Trophoblast cell (in vitro differentiated cells and primary cell): ENCODE measurements around the gene SEMA3B.

Experiments used
- DNase-seq, 2 donors: peaks; one replicate each; pipeline ENCODE4 v3.0.0-alpha.2; 2016
- H2AFZ ChIP-seq: 2 replicates; pipeline ENCODE4 v1.6.1; 2013; ENCODE audit warnings: low read length, moderate library complexity, mild to moderate bottlenecking; ENCODE audit not compliant: insufficient read depth, poor library complexity
- H2AK5ac ChIP-seq: 2 replicates; pipeline ENCODE4 v1.6.1; 2013; ENCODE audit warnings: mild to moderate bottlenecking, low read length
- H2BK120ac ChIP-seq: 2 replicates; pipeline ENCODE4 v1.6.1; 2013; ENCODE audit warnings: low read length, mild to moderate bottlenecking, moderate library complexity; ENCODE audit not compliant: insufficient read depth, poor library complexity
- H2BK12ac ChIP-seq: 2 replicates; pipeline ENCODE4 v1.6.1; 2013; ENCODE audit warnings: mild to moderate bottlenecking, low read length, moderate library complexity
- H2BK5ac ChIP-seq: 2 replicates; pipeline ENCODE4 v1.6.1; 2013; ENCODE audit warnings: low read length, low read depth, moderate library complexity, mild to moderate bottlenecking; ENCODE audit not compliant: poor library complexity
- H3K14ac ChIP-seq: 2 replicates; pipeline ENCODE4 v1.6.1; 2013; ENCODE audit warnings: mild to moderate bottlenecking, low read length
- H3K18ac ChIP-seq: 2 replicates; pipeline ENCODE4 v1.6.1; 2013; ENCODE audit warnings: mild to moderate bottlenecking, low read length
- H3K23ac ChIP-seq: 2 replicates; pipeline ENCODE4 v1.6.1; 2013; ENCODE audit warnings: low read length
- H3K27ac ChIP-seq: 2 replicates; pipeline ENCODE4 v1.5.1; 2013; ENCODE audit warnings: low read depth, mild to moderate bottlenecking, inconsistent platforms, low read length, moderate library complexity
- H3K27me3 ChIP-seq: 2 replicates; pipeline ENCODE4 v1.6.1; 2013; ENCODE audit warnings: inconsistent platforms, mild to moderate bottlenecking, low read length, moderate library complexity; ENCODE audit not compliant: insufficient read depth
- H3K36me3 ChIP-seq, 2 experiments: 1 replicate in 1 of 2; 2 replicates in 1 of 2; pipeline ENCODE4 v1.6.1; 2013; ENCODE audit warnings: low read length in 2 of 2, mild to moderate bottlenecking in 2 of 2, moderate library complexity in 1 of 2; ENCODE audit not compliant: insufficient read depth in 2 of 2, control insufficient read depth in 1 of 2
- H3K4ac ChIP-seq: 2 replicates; pipeline ENCODE4 v1.6.1; 2013; ENCODE audit warnings: low read depth, mild to moderate bottlenecking, low read length, moderate library complexity
- H3K4me1 ChIP-seq, 2 experiments: 1 replicate in 1 of 2; 2 replicates in 1 of 2; pipeline ENCODE4 v1.6.1; 2013; ENCODE audit warnings: low read length in 2 of 2, mild to moderate bottlenecking in 2 of 2, moderate library complexity in 1 of 2; ENCODE audit not compliant: insufficient read depth in 2 of 2, control insufficient read depth in 1 of 2
- H3K4me2 ChIP-seq: 2 replicates; pipeline ENCODE4 v1.6.1; 2013; ENCODE audit warnings: inconsistent platforms, mild to moderate bottlenecking, low read length, moderate library complexity
- H3K4me3 ChIP-seq: 2 replicates; pipeline ENCODE4 v1.5.1; 2013; ENCODE audit warnings: mild to moderate bottlenecking, low read depth, low read length, inconsistent platforms
- H3K79me1 ChIP-seq: one replicate; pipeline ENCODE4 v1.6.1; 2013; ENCODE audit warnings: low read length
- H3K79me2 ChIP-seq: 2 replicates; pipeline ENCODE4 v1.6.1; 2013; ENCODE audit warnings: low read length, mild to moderate bottlenecking; ENCODE audit not compliant: control insufficient read depth, insufficient read depth, poor library complexity
- H3K9ac ChIP-seq: 2 replicates; pipeline ENCODE4 v1.6.1; 2013; ENCODE audit warnings: mild to moderate bottlenecking, low read length
- H3K9me3 ChIP-seq: 2 replicates; pipeline ENCODE4 v1.6.1; 2013; ENCODE audit warnings: low read depth, mild to moderate bottlenecking, control low read depth, inconsistent platforms, low read length; ENCODE audit not compliant: insufficient read depth
- H4K12ac ChIP-seq: 2 replicates; pipeline ENCODE4 v1.6.1; 2013; ENCODE audit warnings: low read depth, mild to moderate bottlenecking, low read length, moderate library complexity
- H4K8ac ChIP-seq: 2 replicates; pipeline ENCODE4 v1.6.1; 2013; ENCODE audit warnings: low read depth, mild to moderate bottlenecking, low read length, moderate library complexity
- H4K91ac ChIP-seq: one replicate; pipeline ENCODE4 v1.6.1; 2013; ENCODE audit warnings: low read depth, mild to moderate bottlenecking, low read length, moderate library complexity
- whole genome bisulfite sequencing: extraction: QIAGEN DNeasy Blood & Tissue Kit; methylation state at CpG from one replicate; pipeline ENCODE4 v1.1.7; 2013; ENCODE audit warnings: missing lambda C conversion rate; ENCODE audit not compliant: insufficient read length, insufficient coverage; ENCODE audit errors: extremely low coverage; 5-methylcytosine and 5-hydroxymethylcytosine counted together

The SEMA3B gene

DNA sequence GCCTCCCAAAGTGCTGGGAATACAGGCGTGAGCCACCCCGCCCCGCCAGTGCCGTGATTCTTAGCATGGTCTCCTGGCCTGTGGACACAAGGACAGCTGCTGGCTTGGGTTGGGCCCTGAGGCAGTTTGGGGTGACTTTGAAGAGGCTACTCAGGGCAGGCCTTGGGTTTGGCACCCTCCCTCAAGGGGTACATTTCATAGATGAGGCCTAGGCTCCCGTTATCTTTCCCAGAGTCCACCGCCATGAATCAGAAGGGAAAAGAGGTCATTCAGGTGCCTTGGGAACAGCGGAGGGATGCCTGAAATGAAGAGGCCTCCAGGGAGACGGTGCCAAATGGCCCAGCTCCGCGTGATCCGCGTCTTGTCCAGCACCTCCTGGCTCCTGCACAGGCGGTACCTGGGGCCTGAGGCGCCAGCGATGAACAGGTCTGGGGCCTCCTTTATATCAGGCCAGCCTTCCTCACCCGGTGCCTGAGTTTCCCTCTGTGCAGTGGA, 23.6 kb upstream of the SEMA3B start:
- H4K12ac ChIP-seq: peak overlapping the region; percentile 72
- H3K18ac ChIP-seq: peak overlapping the region; percentile 68
- peaks cover 13% of the 10 kb centered on the region for H3K79me1 ChIP-seq
- H3K4me1 ChIP-seq: peaks cover 39 to 49% of the 10 kb centered on the region in 2 experiments
- H2AK5ac ChIP-seq: peak overlapping the region; percentile 69
- no peak overlapping the region for H3K9ac ChIP-seq
- peak overlapping the region; percentile 83 for H3K14ac ChIP-seq
- no CpG with 5 or more reads among the region's 16 CpGs for WGBS
- H3K27me3 ChIP-seq: no peaks in the 10 kb centered on the region
- no peak overlapping the region for H2AFZ ChIP-seq
- H4K8ac ChIP-seq: peak overlapping the region; percentile 64
- H3K79me2 ChIP-seq: peaks cover 14% of the 10 kb centered on the region
- H3K4me2 ChIP-seq: peak overlapping the region; percentile 56
- H4K91ac ChIP-seq: peak overlapping the region; percentile 80
- H3K27ac ChIP-seq: peak overlapping the region; percentile 82
- H3K23ac ChIP-seq: no peak overlapping the region
- H2BK12ac ChIP-seq: peak overlapping the region; percentile 44
- no peak for DNase-seq
- peak overlapping the region; percentile 11 for H2BK5ac ChIP-seq
- peaks cover 9 to 25% of the 10 kb centered on the region in 2 experiments for H3K36me3 ChIP-seq
- H2BK120ac ChIP-seq: peak overlapping the region; percentile 71
- H3K9me3 ChIP-seq: no peaks in the 10 kb centered on the region
- peak overlapping the region; percentile 66 for H3K4ac ChIP-seq
- H3K4me3 ChIP-seq: no peak overlapping the region

GRCh38 chr3:50245831-50246516, 23.0 kb upstream of the SEMA3B start:
- H3K79me1 ChIP-seq: peaks cover 13% of the 10 kb centered on the region
- peak overlapping the region; percentile 68 for H3K18ac ChIP-seq
- peak overlapping the region; percentile 82 for H3K27ac ChIP-seq
- peak overlapping the region; percentile 83 for H3K14ac ChIP-seq
- no peaks in the 10 kb centered on the region for H3K27me3 ChIP-seq
- H2BK120ac ChIP-seq: peak overlapping the region; percentile 71
- peak overlapping the region; percentile 69 for H2AK5ac ChIP-seq
- peaks cover 9 to 26% of the 10 kb centered on the region in 2 experiments for H3K36me3 ChIP-seq
- no peak overlapping the region for H3K23ac ChIP-seq
- H4K12ac ChIP-seq: peak overlapping the region; percentile 82
- H3K4me1 ChIP-seq: peaks cover 37 to 47% of the 10 kb centered on the region in 2 experiments
- peak overlapping the region; percentile 69 for H4K8ac ChIP-seq
- H3K79me2 ChIP-seq: peaks cover 13% of the 10 kb centered on the region
- no peaks in the 10 kb centered on the region for H3K9me3 ChIP-seq
- H2BK12ac ChIP-seq: peak overlapping the region; percentile 44
- peak overlapping the region; percentile 80 for H4K91ac ChIP-seq
- peak; percentile 58 to 79 for DNase-seq
- H2AFZ ChIP-seq: peak overlapping the region; percentile 24
- H3K4me3 ChIP-seq: peak overlapping the region; percentile 3
- WGBS: no CpG with 5 or more reads among the region's 25 CpGs
- peak overlapping the region; percentile 56 for H3K4me2 ChIP-seq
- peak overlapping the region; percentile 53 for H2BK5ac ChIP-seq
- H3K9ac ChIP-seq: peak overlapping the region; percentile 10
- peak overlapping the region; percentile 66 for H3K4ac ChIP-seq

DNA sequence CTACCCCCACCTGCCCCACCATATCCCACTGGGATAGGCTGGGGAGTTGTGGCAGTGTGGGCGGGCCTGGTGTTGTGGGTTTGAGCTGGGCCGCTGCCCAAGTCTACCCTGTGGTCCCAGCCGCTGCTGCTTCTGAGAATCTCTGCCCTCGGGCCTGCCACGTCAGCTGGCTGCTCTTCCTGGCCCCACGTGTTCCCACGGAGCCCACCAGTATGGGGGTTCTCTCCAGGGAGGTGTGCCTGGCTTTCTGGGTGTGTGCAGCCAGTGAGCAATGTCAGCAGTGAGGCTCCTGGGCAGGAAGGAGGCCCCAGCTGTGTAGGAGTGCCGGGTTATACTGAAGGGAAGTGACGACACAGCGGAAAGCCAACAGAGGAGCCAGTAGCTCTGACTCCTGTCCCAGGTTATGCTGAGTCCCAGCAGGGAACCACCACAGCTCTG, 22.4 kb upstream of the SEMA3B start:
- Histone ChIP-seq H3K23ac (no peak overlapping the region), H3K4me2 (peak overlapping the region; percentile 26), H3K14ac (peak overlapping the region; percentile 77), H3K18ac (peak overlapping the region; percentile 68), H2AFZ (peak overlapping the region; percentile 1), H2BK120ac (peak overlapping the region; percentile 20), H3K79me1 (peaks cover 13% of the 10 kb centered on the region), H4K8ac (peak overlapping the region; percentile 69), H3K9me3 (no peaks in the 10 kb centered on the region), H3K27me3 (no peaks in the 10 kb centered on the region), H2BK5ac (peak overlapping the region; percentile 53), H4K91ac (peak overlapping the region; percentile 76), H3K79me2 (peaks cover 9% of the 10 kb centered on the region), H2AK5ac (peak overlapping the region; percentile 14), H3K4me1 (peaks cover 31 to 41% of the 10 kb centered on the region in 2 experiments), H3K4ac (peak overlapping the region; percentile 56), H2BK12ac (peak overlapping the region; percentile 11), H3K9ac (peak overlapping the region; percentile 10), H3K36me3 (peaks cover 10 to 27% of the 10 kb centered on the region in 2 experiments), H3K4me3 (peak overlapping the region; percentile 3), H3K27ac (peak overlapping the region; percentile 82), H4K12ac (peak overlapping the region; percentile 76)
- WGBS: no CpG with 5 or more reads among the region's 10 CpGs
- peak; percentile 43 to 55 for DNase-seq

DNA sequence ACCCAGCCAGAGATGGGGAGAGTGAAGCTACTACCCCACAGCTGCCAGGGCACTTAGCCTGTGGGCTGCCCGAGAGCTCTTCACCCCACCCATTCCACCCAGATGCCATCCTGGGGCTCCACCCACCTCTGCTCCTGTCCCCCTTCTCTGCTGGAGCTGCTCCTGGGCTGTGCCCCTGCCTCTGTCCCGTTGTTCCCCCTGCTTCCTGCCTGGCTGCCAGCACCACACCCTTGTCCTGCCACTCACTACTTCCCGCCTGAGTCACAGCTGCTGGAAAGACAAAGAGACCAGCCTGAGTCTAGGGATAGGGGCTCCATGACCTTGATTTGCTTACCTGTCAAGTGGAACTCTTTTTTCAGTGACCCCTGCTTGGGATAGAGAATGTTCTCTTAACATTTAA, 20.6 kb upstream of the SEMA3B start:
- Histone ChIP-seq H3K79me2 (peaks cover 9% of the 10 kb centered on the region), H2AFZ (no peak overlapping the region), H3K18ac (no peak overlapping the region), H3K36me3 (peaks cover 24 to 44% of the 10 kb centered on the region in 2 experiments), H3K23ac (no peak overlapping the region), H3K79me1 (peaks cover 13% of the 10 kb centered on the region), H3K4me3 (no peak overlapping the region), H4K12ac (no peak overlapping the region), H2BK120ac (no peak overlapping the region), H4K91ac (peak overlapping the region; percentile 13), H2BK12ac (no peak overlapping the region), H3K27ac (no peak overlapping the region), H3K9me3 (no peaks in the 10 kb centered on the region), H3K4ac (peak overlapping the region; percentile 4), H3K27me3 (no peaks in the 10 kb centered on the region), H3K14ac (no peak overlapping the region), H2BK5ac (no peak overlapping the region), H2AK5ac (no peak overlapping the region), H3K4me2 (no peak overlapping the region), H4K8ac (no peak overlapping the region), H3K9ac (no peak overlapping the region), H3K4me1 (peaks cover 16 to 34% of the 10 kb centered on the region in 2 experiments)
- WGBS: no CpG with 5 or more reads among the region's 3 CpGs
- peak in 1 of 2 donors; percentile 41 for DNase-seq
